T-cell (primary cell): ENCODE measurements around the gene TEX48. TPM values are rescaled to one million over a fixed set of nuclear protein-coding genes. Genes with fewer than 3 reads are reported as not detected.
A peak's percentile ranks its signal among the peaks of the same experiment; 100 is the strongest.

Source experiments
- ATAC-seq, 4 experiments: fragments of 200-7000 bp in 3 of 4; fragments of 150-1000 bp in 1 of 4; cut with Tn5 transposase; replicated peaks in 1 of 4; 1 replicate in 3 of 4; 2 replicates in 1 of 4; pipeline ENCODE4 v1.10.0; 2021; ENCODE audit warnings: moderate library complexity in 3 of 4, mild to moderate bottlenecking in 2 of 4, moderate number of reproducible peaks in 1 of 4
- CTCF ChIA-PET, 2 donors: fragments of 300-600 bp; sonication (Branson Sonifier 250); formaldehyde crosslinking; loops; one replicate each; lab custom pipeline; 2022; ENCODE audit warnings: antibody characterized with exemption in 2 of 2; lab: Charles Lee
- POLR2A ChIA-PET, 2 donors: fragments of 300-600 bp; sonication (Branson Sonifier 250); formaldehyde crosslinking; loops; one replicate each; lab custom pipeline; 2022; ENCODE audit warnings: antibody characterized with exemption in 2 of 2; lab: Charles Lee
- DNase-seq, 35 experiments: peaks; one replicate each; pipeline versions ENCODE4 v3.0.0 to v3.0.0-alpha.2; 2013 to 2023
- H3K27ac ChIP-seq: one replicate; pipeline ENCODE4 v1.5.1; 2013; ENCODE audit warnings: low read length
- H3K27me3 ChIP-seq, 2 experiments: replicated peaks in 1 of 2; 1 replicate in 1 of 2; 2 replicates in 1 of 2; pipeline versions ENCODE4 v1.6.1 to v1.7.0; 2013; ENCODE audit warnings: low read length in 1 of 2, mixed read lengths in 1 of 2; ENCODE audit not compliant: control insufficient read depth in 2 of 2, insufficient read depth in 2 of 2; ENCODE audit errors: extremely low read depth in 1 of 2
- H3K36me3 ChIP-seq, 2 donors: 1 replicate in 1 of 2; 2 replicates in 1 of 2; pipeline versions ENCODE4 v1.6.1 to v1.7.0; 2013; ENCODE audit warnings: low read length in 1 of 2; ENCODE audit not compliant: control insufficient read depth in 2 of 2, insufficient read depth in 1 of 2; ENCODE audit errors: extremely low read depth in 1 of 2
- H3K4me1 ChIP-seq, 2 experiments: 1 replicate in 1 of 2; 2 replicates in 1 of 2; pipeline versions ENCODE4 v1.6.1 to v1.7.0; 2013; ENCODE audit warnings: low read length in 2 of 2, mixed read lengths in 1 of 2; ENCODE audit not compliant: insufficient read depth in 2 of 2, control insufficient read depth in 1 of 2; ENCODE audit errors: extremely low read depth in 1 of 2
- H3K4me3 ChIP-seq, 2 donors: 1 replicate in 1 of 2; 2 replicates in 1 of 2; pipeline versions ENCODE4 v1.5.1 to v1.7.0; 2013; ENCODE audit warnings: mild to moderate bottlenecking in 2 of 2, low read length in 1 of 2, moderate library complexity in 1 of 2; ENCODE audit not compliant: control insufficient read depth in 1 of 2; ENCODE audit errors: extremely low read depth in 1 of 2
- H3K9me3 ChIP-seq: 2 replicates; pipeline ENCODE4 v1.7.0; 2013
- H3K27ac Mint-ChIP-seq, 2 donors: one replicate each; pipeline ENCODE4 v1.8.0; 2020 to 2021; ENCODE audit warnings: mild to moderate bottlenecking in 2 of 2, mixed read lengths in 2 of 2
- H3K27me3 Mint-ChIP-seq, 2 donors: one replicate each; pipeline ENCODE4 v1.8.0; 2021 to 2022; ENCODE audit warnings: mixed read lengths in 2 of 2
- H3K36me3 Mint-ChIP-seq: one replicate; pipeline ENCODE4 v1.8.0; 2021; ENCODE audit warnings: mixed read lengths
- H3K4me1 Mint-ChIP-seq, 3 donors: one replicate each; pipeline ENCODE4 v1.8.0; 2020 to 2022; ENCODE audit warnings: mixed read lengths in 3 of 3, mild to moderate bottlenecking in 1 of 3
- H3K4me3 Mint-ChIP-seq, 3 donors: one replicate each; pipeline ENCODE4 v1.8.0; 2020 to 2022; ENCODE audit warnings: mild to moderate bottlenecking in 3 of 3, mixed read lengths in 3 of 3, moderate library complexity in 3 of 3
- H3K9me3 Mint-ChIP-seq, 3 donors: one replicate each; pipeline ENCODE4 v1.8.0; 2020 to 2022; ENCODE audit warnings: mixed read lengths in 3 of 3
- WGBS: methylation state at CpG from one replicate; pipeline ENCODE4 v1.1.5; 2013; ENCODE audit warnings: missing lambda C conversion rate; ENCODE audit not compliant: insufficient coverage; 5-methylcytosine and 5-hydroxymethylcytosine counted together
- total RNA-seq, 35 experiments: library from RNA in 6 of 35; stranded (reverse) in 6 of 35; fragments of 120-200 nt in 1 of 35; gene quantifications; one replicate each; pipeline versions ENCODE4 v1.2.1 to v1.2.4 and lab custom pipeline; 2013 to 2026

TEX48 gene
- total RNA-seq, 5 donors from 2014 or later (not counting 1 experiment from before 2014, with no cell fraction given) = 0.51 TPM; not detected in 4

GRCh38 chr9:114668146-114668545 is 13.8 kb downstream of the TEX48 start:
- Histone ChIP-seq H3K27ac (no peak overlapping the region), H3K4me3 (no peak overlapping the region), H3K4me1 (no peaks in the 10 kb centered on the region), H3K36me3 (no peaks in the 10 kb centered on the region), H3K27me3 (peaks cover 0 to 6% of the 10 kb centered on the region in 2 experiments), H3K9me3 (no peaks in the 10 kb centered on the region)
- Mint-ChIP-seq H3K9me3 (no peaks in the 10 kb centered on the region), H3K4me3 (no peak overlapping the region), H3K36me3 (peaks cover 5% of the 10 kb centered on the region), H3K27ac (no peak overlapping the region), H3K4me1 (no peaks in the 10 kb centered on the region), H3K27me3 (peaks cover 2 to 5% of the 10 kb centered on the region in 2 donors)
- CTCF ChIA-PET = interaction anchor here in 1 of 2 donors (1.1 kb wide), 1 partner anchor 11 kb away, joined by 4 read pairs; no protein-coding TSS in a partner anchor
- DNase-seq = no peak
- POLR2A ChIA-PET = no interaction called here
- ATAC-seq = no peak
- 84% methylated on average over 3 of the region's 6 CpGs for WGBS

DNA sequence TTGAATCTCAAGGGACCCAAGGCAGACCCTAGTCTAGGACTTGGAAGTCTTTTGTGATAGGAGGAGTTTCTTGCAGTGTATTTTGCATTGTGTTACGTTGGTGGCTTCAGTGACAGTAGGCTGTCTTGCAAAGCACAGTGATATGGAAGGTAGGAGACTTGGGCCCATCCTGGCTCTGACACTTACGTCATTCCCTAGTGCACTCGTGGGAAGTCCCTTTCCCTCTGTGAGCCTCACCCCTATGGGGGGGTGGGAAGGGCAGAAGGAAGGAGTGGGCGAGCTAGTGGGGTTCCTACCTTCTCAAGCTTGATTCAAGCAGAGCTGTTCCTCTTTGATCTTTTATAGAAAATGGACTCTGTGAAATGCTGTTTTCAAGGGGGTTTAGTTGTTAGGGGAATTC is 15.1 kb downstream of the TEX48 start:
- DNase-seq = no peak
- Histone ChIP-seq H3K36me3 (no peaks in the 10 kb centered on the region), H3K27me3 (peaks cover 0 to 12% of the 10 kb centered on the region in 2 experiments), H3K9me3 (no peaks in the 10 kb centered on the region), H3K27ac (no peak overlapping the region), H3K4me1 (no peaks in the 10 kb centered on the region), H3K4me3 (no peak overlapping the region)
- no peak overlapping the region for H3K27ac Mint-ChIP-seq
- peak in 1 of 4 experiments; percentile 52 for ATAC-seq
- ChIA-PET POLR2A (interaction anchor here in 1 of 2 donors (0.6 kb wide), 1 partner anchor 170 kb away, joined by 3 read pairs; no protein-coding TSS in a partner anchor), CTCF (interaction anchor here in 1 of 2 donors (1.3 kb wide), 1 partner anchor 14 kb away, joined by 4 read pairs; no protein-coding TSS in a partner anchor)
- no peaks in the 10 kb centered on the region for H3K9me3 Mint-ChIP-seq
- 30% methylated on average over 2 of the region's 4 CpGs for WGBS
- H3K36me3 Mint-ChIP-seq = peaks cover 5% of the 10 kb centered on the region
- peaks cover 0 to 5% (median 0%) of the 10 kb centered on the region in 3 donors for H3K4me1 Mint-ChIP-seq
- H3K27me3 Mint-ChIP-seq = peaks cover 0 to 11% of the 10 kb centered on the region in 2 donors
- no peak overlapping the region for H3K4me3 Mint-ChIP-seq

GRCh38 chr9:114666401-114666800 is 15.6 kb downstream of the TEX48 start:
- CTCF ChIA-PET = interaction anchor here in 1 of 2 donors (1.3 kb wide), 1 partner anchor 13 kb away, joined by 4 read pairs; no protein-coding TSS in a partner anchor
- 89% methylated on average over 5 of the region's 5 CpGs for WGBS
- H3K27ac ChIP-seq = no peak overlapping the region
- H3K36me3 ChIP-seq = no peaks in the 10 kb centered on the region
- Mint-ChIP-seq H3K36me3 (peaks cover 5% of the 10 kb centered on the region), H3K27ac (no peak overlapping the region), H3K4me1 (peaks cover 0 to 6% (median 0%) of the 10 kb centered on the region in 3 donors), H3K9me3 (no peaks in the 10 kb centered on the region), H3K27me3 (peaks cover 0 to 11% of the 10 kb centered on the region in 2 donors), H3K4me3 (no peak overlapping the region)
- no peak overlapping the region for H3K4me3 ChIP-seq
- POLR2A ChIA-PET = interaction anchor here in 1 of 2 donors (0.6 kb wide), 1 partner anchor 169 kb away, joined by 3 read pairs; no protein-coding TSS in a partner anchor
- peaks cover 0 to 12% of the 10 kb centered on the region in 2 experiments for H3K27me3 ChIP-seq
- no peaks in the 10 kb centered on the region for H3K9me3 ChIP-seq
- ATAC-seq (no peak), DNase-seq (no peak)
- no peaks in the 10 kb centered on the region for H3K4me1 ChIP-seq

GRCh38 chr9:114664181-114664580 is 17.8 kb downstream of the TEX48 start:
- no peak overlapping the region for H3K4me3 Mint-ChIP-seq
- peaks cover 0 to 12% of the 10 kb centered on the region in 2 experiments for H3K27me3 ChIP-seq
- no peaks in the 10 kb centered on the region for H3K36me3 Mint-ChIP-seq
- no peaks in the 10 kb centered on the region for H3K9me3 Mint-ChIP-seq
- H3K36me3 ChIP-seq = no peaks in the 10 kb centered on the region
- no CpG with 5 or more reads among the region's 3 CpGs for WGBS
- H3K9me3 ChIP-seq = no peaks in the 10 kb centered on the region
- H3K27ac ChIP-seq = no peak overlapping the region
- no peak overlapping the region for H3K4me3 ChIP-seq
- no peak for ATAC-seq
- peaks cover 0 to 11% of the 10 kb centered on the region in 2 donors for H3K27me3 Mint-ChIP-seq
- no peak for DNase-seq
- H3K4me1 ChIP-seq = no peaks in the 10 kb centered on the region
- peaks cover 0 to 6% (median 0%) of the 10 kb centered on the region in 3 donors for H3K4me1 Mint-ChIP-seq
- CTCF ChIA-PET = interaction anchor here (0.6 to 1.2 kb wide), 4 partner anchors 17 to 226 kb away, joined by 3 to 9 read pairs (median 4); no protein-coding TSS in a partner anchor
- no peak overlapping the region for H3K27ac Mint-ChIP-seq
- POLR2A ChIA-PET = no interaction called here

GRCh38 chr9:114662081-114662989 is 19.7 kb downstream of the TEX48 start:
- Mint-ChIP-seq H3K36me3 (no peaks in the 10 kb centered on the region), H3K4me1 (peaks cover 0 to 6% (median 0%) of the 10 kb centered on the region in 3 donors), H3K27ac (no peak overlapping the region), H3K4me3 (no peak overlapping the region), H3K27me3 (peaks cover 0 to 11% of the 10 kb centered on the region in 2 donors), H3K9me3 (no peaks in the 10 kb centered on the region)
- Histone ChIP-seq H3K27me3 (peaks cover 0 to 6% of the 10 kb centered on the region in 2 experiments), H3K9me3 (no peaks in the 10 kb centered on the region), H3K36me3 (no peaks in the 10 kb centered on the region), H3K27ac (no peak overlapping the region), H3K4me3 (no peak overlapping the region), H3K4me1 (no peaks in the 10 kb centered on the region)
- 20% methylated on average over 3 of the region's 10 CpGs for WGBS
- peak; percentile 70 to 90 (median 80) for ATAC-seq
- ChIA-PET POLR2A (no interaction called here), CTCF (interaction anchor here (0.5 to 1.7 kb wide), 6 partner anchors 9 to 352 kb away, joined by 3 to 18 read pairs (median 4); no protein-coding TSS in a partner anchor)
- peak in 33 of 35 experiments; percentile 11 to 74 (median 46) for DNase-seq

DNA sequence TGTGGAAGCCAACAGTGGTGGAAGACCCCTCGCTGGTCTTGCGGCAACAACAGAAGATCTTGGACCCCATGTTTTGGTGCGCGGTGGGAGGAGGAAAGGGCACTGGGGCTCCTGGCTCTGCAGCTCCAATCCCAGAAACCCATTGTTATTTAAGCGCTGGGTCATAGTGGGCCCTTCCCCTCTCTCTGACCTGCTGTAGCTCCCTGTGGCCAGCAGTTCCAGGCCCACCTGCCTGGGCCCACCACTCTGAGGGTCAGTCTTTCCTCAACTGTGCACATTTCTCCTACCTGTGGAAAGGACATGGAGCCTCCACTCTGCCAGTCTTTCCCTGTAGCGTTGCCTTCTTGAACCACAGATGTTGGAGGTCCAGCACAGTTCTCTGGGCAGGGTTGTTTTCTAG is 24.3 kb downstream of the TEX48 start, which contains the start of gene TEX53:
Gene TEX53, minus strand, starts transcription at position 101 of the 400 bp plus-strand sequence. Its CDS starts 31 bp downstream, at position 70.
- Histone ChIP-seq H3K36me3 (no peaks in the 10 kb centered on the region), H3K27ac (no peak within 1 kb of the TSS), H3K27me3 (peaks cover 0 to 3% of the 10 kb centered on the region in 2 experiments), H3K4me3 (no peak within 1 kb of the TSS), H3K9me3 (no peaks in the 10 kb centered on the region), H3K4me1 (peaks cover 4 to 7% of the 10 kb centered on the region in 2 experiments)
- 100% methylated on average over 6 of the region's 6 CpGs for WGBS
- H3K9me3 Mint-ChIP-seq = no peaks in the 10 kb centered on the region
- H3K27me3 Mint-ChIP-seq = peaks cover 0 to 5% of the 10 kb centered on the region in 2 donors
- H3K4me3 Mint-ChIP-seq = no peak within 1 kb of the TSS
- CTCF ChIA-PET = interaction anchor here (0.7 to 1.4 kb wide), 2 partner anchors 66 to 205 kb away, joined by 3 to 4 read pairs; no protein-coding TSS in a partner anchor
- DNase-seq (no peak), ATAC-seq (no peak)
- no peak within 1 kb of the TSS for H3K27ac Mint-ChIP-seq
- H3K36me3 Mint-ChIP-seq = no peaks in the 10 kb centered on the region
- POLR2A ChIA-PET = no interaction called here
- H3K4me1 Mint-ChIP-seq = peaks cover 13 to 19% (median 13%) of the 10 kb centered on the region in 3 donors
